GM18502 (cell line): ENCODE results near the gene MYH7.
"Not testable (repeated sequence)": the region's sequence is repeated elsewhere in the genome, so short reads cannot be mapped to it uniquely, and the experiment has no call there.

Source experiments
- ATAC-seq: cut with Tn5 transposase; IDR thresholded peaks from one replicate; pipeline ENCODE4 v1.9.1; 2021; ENCODE audit warnings: mild to moderate bottlenecking; ENCODE audit not compliant: unreplicated experiment, poor library complexity

The MYH7 gene

DNA sequence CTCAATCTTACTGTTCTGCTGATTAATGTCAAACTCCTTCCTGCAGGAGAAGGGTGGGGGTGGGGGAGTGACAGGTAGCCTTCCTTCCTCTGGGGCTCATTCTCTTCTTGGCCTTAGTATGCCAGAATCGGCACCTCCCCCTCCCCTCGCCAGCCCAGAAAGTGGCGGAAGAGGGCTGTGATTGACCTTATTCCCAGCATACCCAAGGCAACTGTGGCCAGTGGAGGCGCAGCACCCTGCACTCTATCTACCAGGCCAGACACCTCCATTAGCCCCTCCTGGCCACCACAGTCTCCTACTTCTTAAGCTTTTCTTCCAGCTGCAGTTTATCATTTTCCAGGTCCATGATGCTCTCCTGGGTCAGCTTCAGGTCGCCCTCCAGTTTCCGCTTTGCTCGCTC is 42.8 kb downstream of the MYH7 start:
- no peak for ATAC-seq

DNA sequence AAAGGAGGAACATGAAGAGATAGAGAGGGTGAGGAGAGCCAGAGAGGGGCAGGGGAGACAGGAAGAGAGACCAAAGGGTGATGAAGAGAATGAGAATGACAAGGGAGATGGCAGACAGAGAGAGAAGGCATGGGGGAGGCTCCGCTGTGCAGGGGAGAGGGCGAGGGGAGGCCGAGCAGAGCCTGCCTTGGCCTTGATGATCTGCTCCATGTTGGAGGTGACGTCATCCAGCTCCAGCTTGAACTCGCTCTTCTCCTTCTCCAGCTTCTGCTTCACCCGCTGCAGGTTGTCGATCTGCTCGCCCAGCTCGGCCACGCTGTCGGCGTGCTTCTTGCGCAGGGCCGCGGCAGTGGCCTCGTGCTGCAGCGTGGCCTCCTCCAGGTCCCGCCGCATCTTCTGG is 45.6 kb downstream of the MYH7 start:
- not testable (repeated sequence) for ATAC-seq

DNA sequence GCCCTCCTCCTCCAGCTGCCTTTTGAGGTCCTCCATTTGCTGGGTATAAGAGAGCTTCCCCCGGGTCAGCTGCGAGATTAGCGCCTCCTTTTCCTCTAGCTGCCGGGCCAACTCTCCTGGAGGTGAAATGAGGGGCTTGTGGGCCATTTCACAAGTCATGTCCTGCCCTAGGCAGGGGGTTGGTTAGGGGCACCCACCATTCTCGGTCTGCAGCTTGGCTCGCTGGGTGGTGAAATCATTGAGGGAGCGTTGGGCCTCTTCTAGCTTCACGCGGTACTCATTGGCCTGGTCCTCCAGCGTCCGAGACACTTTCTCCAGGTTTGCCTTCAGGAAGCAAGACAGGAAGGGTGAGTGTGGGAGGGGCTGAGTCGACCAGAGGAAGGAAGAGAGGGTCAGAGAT is 46.1 kb downstream of the MYH7 start:
- ATAC-seq: no peak

DNA sequence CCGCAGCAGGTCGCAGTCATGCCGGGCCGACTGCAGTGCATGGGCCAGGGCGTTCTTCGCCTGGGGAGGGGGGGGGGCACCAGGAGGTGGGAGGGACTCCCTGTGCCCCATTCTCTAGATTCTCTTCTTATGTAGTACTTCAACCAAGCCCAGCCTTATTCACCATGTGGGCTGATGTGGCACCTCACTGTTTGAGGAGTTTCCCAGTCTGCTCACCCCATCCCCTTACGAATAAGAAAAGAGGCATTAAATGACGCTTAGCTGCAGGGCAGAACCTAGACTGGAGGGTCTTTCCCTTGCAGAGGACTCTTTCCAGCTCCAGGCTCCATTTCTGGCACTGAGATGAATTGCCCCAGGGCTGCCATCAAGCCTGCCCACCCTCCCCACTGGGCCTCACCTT is 46.5 kb downstream of the MYH7 start:
- ATAC-seq: no peak

DNA sequence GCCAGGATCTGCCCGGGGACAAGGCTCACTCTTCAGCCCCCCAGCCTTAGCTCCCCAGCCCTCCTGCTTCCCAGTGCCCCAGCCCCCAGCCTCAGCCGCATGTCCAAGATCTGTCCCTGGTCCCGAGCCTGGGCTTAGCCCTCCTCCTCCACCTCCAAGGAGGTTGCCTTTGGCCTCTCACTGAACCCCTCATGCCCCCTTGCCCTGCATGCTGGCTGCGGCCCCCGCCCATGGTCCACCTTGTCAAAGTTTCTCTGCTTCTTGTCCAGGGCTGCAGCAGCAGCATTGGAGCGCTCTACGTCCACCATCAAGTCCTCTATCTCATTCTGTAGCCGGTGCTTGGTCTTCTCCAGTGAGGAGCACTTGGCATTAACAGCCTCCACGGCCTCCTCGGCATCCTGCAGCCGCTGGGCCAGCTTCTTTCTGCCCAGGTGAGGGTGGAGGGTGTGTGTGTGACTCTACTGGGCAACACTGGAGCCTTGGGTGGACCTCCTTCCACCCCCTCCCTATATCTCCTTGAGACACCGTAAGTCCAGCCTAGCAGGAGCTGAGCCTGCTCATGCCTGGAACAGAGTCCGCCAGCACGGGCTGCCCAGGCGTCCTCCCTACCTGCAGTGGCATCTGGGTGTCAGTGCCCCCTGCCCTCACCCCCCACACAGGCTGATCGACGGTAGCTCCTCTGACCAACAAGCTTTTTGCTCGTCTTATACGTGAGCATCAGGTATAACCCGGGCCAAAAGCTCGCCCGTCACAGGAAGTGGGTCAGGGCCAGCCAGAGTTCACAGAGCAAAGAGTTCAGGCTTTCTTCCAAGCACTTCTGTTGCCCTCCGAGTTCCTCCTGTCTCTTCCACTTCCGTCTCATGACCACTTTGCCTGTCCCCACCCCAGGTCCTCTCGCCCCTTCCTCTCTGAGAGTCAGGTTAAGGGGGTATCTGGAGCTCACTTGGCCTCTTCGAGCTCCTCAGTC is 47.3 kb downstream of the MYH7 start:
- ATAC-seq: no peak

DNA sequence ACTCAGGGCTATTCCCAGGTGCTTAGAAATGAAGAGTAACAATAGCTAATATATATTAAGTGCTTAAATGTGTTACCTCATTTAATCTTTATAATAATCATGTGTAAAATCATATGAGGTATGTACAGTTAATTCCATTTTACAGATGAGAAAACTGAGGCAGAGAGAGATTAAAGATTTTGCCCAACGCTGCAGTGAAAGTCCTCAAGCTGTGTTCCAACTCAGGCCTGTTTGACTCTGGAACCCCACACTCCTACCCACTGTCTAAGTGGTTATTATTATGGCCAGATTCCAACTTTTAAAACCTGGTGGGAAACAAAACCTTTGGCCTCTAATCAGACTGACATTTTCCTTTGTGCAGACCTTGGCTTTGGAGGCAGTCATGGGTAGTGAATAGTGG is 48.5 kb downstream of the MYH7 start:
- ATAC-seq: no peak

DNA sequence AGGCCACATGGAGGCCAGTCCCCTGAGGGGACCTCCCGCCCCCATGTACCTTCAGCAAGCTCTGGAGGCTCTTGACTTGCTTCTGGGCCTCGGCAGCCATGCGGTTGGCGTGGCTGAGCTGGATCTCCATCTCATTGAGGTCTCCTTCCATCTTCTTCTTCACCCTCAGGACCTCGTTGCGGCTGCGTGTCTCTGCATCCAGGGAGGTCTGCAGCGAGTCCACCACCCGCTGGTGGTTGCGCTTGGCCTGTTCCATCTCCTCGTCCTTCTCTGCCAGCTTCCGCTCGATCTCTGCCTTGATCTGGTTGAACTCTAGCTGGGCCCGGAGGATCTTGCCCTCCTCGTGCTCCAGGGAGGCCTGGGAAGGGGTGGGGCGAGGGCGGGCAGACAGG is 49.2 kb downstream of the MYH7 start:
- not testable (repeated sequence) for ATAC-seq

DNA sequence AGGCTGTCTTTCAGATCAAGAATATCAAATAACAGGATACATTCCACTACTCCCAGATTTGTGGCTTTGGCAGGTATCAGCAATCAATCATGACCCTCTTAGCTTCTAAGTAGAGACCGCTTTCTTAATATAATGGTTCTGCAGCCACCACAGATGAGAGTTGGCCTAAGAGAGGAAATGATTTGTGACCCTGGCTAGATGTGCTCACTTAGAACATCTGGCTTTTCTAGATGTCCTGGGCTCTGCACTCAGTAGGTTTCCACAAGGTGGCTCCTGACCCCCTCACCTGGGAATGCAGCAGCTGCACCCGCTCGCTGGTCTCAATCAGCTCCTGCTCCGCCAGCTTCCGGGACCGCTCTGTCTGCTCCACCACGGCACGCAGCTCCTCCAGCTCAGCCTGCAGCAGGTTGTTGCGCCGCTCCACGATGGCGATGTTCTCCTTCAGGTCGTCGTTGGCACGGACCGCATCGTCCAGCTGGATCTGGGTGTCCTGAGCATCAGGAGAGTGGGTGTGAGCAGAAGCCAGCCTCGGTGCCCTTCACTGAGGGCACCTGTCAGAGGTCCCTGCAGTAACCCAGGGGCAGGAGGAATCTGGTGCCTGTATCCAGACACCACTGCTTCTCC is 49.7 kb downstream of the MYH7 start:
- ATAC-seq: no peak

DNA sequence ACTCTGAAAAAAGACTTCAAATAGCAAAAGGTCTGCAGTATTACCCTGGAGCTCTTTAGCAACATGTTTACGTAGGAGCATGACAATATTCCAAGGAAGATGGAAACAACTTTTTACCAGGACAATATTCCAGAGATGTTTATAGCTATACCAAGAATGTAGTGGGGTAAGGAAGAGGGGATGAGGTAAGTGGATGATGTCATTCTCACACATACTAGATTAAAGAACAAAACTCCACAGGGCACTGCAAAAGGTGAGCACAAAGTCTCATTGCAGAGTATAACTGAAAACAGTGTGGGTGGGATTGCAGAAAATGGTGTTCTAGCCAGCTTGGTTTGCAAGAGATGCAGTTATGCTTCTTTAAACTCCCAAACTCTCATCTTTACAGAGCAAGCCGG is 50.2 kb downstream of the MYH7 start:
- ATAC-seq: no peak

DNA sequence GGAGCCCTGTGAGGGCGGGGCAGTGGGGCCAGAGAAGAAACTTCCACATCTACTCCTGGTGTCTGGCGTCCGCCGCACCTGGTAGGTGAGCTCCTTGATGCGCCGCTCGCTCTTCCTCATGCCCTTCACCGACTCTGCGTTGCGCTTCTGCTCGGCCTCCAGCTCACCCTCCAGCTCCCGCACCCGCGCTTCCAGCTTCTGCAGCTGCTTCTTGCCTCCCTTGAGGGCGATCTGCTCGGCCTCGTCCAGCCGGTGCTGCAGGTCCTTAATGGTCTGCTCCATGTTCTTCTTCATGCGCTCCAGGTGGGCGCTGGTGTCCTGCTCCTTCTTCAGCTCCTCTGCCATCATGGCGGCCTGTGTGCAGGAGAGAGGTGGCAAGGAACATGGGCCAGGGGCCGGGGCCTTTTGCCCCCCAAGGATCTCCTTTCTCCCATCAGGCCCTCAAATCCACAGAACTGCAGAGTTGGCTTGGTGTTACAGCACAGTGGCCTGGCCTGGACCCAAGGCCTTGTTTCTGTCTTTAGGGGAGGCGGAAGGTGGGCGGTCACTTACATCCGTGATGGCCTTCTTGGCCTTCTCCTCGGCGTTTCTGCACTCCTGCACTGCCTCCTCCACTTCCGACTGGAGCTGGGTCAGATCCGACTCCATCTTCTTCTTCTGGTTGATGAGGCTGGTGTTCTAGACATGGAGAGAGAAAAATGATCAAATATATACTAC is 50.9 kb downstream of the MYH7 start:
- ATAC-seq: no peak

DNA sequence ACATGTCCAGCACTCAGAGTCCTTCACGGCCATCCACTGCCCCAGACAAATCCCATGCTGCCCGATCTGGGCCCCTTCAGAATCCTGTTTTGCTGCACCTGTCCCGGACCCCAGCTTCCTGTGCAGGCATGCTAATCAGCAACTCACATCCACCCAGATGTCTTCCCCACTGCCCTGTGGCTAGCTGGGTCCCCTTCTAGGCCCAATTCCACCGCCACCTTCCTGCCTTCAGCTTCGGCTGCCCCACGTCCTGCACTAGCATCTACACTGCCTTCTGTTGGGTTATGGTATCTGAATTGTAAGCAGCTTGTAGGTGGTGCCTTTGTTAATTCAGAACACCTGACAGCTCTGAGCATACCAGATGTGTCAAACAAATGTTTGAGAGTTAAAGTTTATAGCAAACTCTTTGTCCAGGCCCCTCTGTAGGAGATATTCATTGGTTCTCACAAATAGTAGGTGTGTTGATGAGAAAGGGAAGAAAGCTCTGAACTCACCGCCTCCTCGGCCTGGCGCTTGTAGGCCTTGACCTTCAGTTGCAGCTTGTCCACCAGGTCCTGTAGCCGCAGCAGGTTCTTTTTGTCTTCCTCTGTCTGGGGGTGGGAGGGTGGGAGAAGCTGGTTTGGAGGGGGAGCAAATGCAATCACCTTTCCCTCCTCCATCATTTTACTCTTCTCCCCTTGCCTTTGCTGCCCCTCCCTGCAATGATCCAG is 52.6 kb downstream of the MYH7 start:
- no peak for ATAC-seq

DNA sequence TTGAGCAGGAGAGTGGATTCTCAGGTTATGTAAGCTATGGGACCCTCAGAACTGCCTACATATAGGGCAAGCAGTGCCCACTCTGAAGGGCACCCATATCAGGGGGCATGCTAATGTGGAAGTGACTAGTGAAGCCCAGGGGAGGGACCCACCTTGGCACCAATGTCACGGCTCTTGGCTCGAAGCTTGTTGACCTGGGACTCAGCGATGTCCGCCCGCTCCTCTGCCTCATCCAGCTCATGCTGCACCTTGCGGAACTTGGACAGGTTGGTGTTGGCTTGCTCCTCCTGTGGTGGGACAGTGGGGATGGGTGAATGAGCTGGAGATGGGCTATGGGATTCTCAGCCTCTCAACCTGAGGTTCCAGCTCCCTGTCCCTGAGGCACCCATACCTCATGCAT is 53.2 kb downstream of the MYH7 start:
- ATAC-seq: no peak

DNA sequence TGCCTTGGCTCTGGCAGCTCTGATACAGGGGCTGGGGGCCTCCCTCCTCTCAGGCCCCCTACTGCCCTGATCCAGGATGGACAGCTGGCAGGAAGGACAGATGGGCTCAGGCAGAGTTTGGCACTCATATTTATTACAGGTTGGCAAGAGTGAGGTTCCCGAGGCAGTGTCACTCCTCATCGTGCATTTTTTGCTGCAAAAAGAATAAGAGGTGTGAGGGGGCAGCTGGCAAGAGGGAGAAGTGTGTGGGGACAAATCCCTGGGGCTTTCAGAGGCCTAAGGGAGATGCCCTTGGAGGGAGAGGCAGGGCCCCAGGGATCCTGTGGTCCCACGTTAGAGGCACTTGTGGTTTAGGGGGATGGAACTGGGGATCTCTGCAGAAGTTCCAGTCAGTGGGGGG is 53.6 kb downstream of the MYH7 start:
- ATAC-seq: no peak

DNA sequence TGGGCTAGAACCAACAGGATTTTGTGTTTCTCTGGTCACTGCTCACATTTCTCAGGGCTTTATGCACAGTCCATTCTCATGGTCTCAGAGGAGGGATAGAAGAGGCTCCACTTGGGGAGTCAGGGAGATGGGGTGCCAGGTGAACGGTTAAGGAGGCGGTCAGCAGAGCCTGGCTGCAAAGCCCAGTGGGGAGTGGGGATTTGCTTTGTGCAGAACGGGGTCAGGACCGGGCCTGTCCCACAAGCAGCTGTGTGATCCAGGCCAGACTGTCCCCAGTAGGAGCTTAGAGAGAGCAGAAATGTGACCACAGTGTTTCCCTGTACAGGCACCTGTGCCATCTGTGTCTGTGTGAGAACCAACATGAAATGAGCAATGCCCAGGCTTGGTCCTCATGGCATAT is 54.5 kb downstream of the MYH7 start:
- ATAC-seq: no peak

DNA sequence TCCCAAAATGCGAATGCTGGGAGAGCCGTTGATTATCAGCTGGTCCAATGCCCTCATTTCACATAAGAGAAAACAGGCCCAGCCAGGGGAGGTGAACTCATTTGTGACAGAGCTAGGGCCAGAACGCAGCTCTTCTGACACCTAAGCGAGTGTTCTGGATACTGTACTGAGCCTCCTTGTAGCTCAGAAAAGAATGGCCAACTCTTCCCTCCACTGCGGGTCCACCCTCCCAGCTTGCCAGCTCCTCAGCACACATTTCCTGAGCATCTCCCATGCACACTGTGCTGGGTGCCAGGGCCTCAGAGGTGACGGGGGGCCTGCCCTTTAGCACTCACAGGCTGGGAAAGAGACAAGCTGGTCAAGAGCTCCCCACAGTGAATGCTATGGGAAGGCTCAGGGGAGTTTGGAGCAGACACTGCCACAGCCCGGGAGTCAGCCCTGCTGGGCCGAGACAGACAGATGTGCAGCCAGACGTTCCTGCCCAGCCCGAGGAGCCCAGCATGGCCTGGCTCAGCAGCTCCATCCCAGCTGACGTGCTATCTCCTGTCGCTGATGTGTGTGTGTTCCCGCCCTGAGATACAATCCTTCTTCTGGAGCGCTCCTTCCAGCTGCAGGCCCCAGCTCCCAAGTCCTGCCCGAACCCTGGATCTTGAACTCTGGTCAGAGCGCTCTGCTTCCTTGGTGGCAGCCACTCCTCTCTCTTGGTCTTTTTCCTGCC is 55.1 kb downstream of the MYH7 start:
- no peak for ATAC-seq

DNA sequence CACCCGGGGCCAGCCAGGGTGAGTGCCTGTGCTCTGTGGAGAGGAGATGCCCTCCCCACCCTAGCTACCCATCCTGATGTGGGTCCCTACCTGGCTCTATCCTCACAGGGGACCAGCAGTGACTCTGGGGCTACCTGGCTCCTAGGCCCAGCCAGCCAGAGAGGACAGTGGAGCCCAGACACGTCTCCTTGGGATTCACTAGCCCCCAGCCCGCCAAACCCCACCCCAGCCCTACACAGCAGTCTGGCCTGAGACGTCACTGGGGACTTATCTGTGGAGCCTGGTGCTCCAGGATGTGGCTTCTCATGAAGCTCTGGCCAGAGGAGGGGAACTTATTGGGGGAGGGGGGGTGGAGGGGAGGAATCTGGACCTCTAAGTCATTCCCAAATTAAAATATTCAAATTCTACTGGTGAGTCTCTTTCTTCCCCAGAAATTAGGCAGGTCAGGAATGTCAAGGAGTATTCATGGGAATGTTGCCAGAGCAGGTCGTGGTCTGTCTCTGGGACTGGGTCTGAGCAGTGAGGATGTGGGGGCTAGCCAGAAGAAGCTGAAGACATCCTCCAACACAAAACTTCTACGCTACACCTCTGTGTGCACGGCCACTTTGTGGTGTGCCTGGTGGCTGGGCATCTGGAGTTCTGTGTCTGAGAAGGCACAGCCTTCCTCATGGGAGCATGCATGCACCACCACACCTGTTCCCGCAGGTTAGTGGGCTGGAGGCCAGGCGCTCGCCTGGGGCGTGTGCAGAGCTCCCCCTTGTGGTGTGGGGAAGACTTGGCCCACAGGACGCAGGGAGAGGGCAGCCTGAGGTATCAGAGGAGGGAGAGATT is 55.9 kb downstream of the MYH7 start:
- no peak for ATAC-seq

DNA sequence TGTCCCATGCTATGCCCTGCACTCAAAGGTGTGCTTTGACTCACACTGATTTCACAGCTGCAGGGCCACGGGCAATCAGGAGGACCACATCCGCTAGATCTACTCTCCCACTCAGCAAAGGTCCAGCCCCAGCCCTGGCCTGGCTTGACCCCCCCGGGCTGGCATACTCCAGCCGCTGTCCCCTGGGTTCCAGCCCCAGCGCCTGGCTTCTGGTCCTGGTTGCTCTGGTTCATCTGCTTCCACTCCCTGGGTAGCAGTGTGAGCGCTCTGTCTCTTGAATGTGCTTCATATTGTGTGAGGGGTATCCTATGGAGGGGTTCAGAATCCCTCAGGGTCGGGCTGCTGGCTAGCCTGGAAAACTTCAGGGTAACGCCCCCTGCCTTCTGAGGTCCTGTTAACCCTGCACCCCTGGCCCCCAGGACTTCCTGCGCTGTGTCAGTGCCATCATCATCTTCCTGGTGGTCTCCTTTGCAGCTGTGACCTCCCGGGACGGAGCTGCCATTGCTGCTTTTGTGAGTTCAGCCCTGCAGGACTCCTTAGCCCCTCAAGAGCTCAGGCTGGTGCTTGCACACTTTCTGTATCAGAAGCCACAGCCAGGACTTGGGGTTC is 56.7 kb downstream of the MYH7 start:
- no peak for ATAC-seq
